HG03108 (cell line): ENCODE data around the gene CCM2.
"Not testable (repeated sequence)": the region's sequence is repeated elsewhere in the genome, so short reads cannot be mapped to it uniquely, and the experiment has no call there.

Experiments used
- ATAC-seq: cut with Tn5 transposase; IDR thresholded peaks from one replicate; pipeline ENCODE4 v1.9.1; 2021; ENCODE audit warnings: moderate library complexity; ENCODE audit not compliant: unreplicated experiment

The CCM2 gene

GRCh38 chr7:44998153-44998871, 1.7 kb upstream of the CCM2 start:
- no peak for ATAC-seq

- ATAC-seq: peak; percentile 61
These were observed 532 bp upstream of the CCM2 start for GRCh38 chr7:44999245-45000092.

DNA sequence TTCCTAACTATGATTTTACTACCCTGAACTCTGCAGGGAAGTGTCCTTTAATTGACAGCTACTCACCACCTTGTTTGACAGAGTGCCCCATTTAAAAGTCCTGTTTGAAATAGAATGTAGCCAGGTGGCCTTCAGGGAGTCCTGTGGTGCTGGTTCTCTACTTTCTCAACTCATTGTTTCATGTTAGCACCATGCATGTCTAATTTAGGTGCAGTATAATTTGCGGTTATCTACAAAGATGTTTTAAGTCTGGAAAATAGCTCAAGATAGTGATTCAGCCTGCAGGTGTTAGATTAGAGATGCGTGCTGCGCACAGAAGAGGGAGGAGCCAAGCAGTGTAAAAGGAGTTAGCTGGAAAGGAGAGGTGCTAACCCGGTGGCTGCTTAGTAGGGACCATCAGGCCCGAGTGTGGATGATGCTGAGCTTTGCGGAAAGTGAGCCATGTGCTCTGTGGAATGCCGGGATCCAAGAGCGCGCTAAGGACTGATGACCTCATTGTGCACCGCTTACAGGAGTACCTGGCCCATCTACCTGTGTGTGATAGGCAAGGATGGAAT, 1.2 kb downstream of the CCM2 start:
- ATAC-seq: peak; percentile 28

- ATAC-seq: no peak
These were observed 1.8 kb downstream of the CCM2 start for GRCh38 chr7:45001826-45002225.

DNA sequence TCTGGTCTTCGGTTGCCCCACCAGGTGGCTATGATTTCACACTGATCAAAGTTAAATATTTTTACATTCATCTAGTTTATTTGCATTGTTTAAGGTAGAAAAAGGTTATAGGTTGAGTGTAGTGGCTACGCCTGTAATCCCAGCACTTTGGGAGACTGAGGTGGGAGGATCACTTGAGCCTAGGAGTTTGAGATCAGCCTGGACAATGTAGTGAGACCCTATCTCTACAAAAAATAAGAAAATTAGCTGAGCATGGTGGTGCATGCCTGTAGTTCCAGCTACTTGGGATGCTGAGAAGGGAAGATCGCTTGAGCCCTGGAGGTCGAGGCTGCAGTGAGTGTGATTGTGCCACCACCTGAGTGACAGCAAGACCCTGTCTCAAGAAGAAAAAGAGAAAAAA, 3.8 kb downstream of the CCM2 start:
- ATAC-seq: no peak

DNA sequence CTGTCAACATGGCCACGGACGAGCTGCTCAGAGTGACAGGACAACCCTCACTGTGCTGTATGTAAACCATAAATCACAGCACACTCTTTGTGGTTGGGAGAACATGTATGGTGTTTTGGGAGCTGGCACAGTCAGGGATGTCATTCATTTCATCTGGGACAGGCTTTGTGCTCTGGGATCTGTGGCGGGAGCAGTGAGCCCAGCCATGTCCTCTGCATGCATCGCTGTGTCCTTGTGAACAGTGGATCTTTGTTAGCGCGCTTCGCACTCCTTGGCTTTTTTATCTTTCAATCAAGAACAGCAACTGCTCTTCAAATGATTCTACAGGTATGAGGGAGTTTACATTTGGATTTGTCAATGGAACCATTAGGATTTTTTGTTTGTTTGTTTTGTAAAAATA, 7.1 kb downstream of the CCM2 start:
- no peak for ATAC-seq

DNA sequence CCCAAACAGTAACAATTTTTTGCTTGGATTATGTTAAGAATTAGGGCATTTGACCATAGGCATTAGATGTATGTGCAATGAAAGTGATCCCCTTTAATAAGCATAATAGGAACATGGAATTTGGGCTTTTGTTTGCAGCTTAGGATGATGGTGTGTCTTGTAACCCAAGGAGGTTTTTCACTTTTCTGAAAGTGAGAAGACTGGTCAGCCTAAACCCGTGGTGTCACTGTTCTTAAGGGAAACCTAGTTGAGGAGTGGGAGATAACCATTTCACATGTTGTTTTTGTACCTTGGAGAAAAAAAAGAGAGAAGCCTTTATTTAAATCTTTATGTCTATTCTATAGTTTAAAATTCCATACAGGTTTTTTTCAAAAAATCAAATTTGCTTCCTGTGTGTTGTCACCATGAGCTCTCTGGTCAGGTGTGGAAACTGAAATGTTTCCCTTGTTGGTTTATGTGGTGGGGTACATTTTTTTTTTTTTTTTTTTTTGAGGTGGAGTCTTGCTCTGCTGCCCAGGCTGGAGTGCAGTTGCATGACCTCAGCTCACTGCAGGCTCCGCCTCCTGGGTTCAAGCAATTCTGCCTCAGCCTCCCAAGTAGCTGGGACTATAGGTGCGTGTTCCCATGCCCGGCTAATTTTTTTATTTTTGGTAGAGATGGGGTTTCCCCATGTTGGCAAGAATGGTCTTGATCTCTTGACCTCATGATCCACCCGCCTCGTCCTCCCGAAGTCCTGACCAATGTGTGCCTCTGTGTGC, 7.7 kb downstream of the CCM2 start:
- peak; percentile 61 for ATAC-seq

DNA sequence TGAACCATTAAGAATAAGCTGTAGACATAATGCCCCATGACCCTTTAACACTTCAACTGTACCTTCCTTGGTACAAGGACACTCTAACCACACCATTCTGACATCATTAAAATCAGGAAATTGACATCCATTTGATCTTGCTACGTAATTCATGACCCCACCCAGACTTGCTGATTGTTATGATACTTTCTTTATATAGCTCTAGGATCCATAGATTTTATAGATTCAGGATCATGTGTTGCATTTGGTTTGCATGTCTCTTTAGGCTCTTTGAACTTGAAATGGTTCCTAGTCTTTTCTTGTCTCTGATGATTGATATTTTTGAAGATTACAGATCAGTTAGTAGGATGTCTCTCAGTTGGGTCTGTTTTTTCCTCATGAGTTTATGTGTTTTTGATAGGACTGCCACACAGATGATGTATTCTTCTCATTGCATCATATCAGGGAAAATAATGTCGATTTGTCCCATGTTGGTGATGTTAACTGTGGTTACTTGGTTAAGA, 13.5 kb downstream of the CCM2 start:
- no peak for ATAC-seq

GRCh38 chr7:45015313-45015712, 15.3 kb downstream of the CCM2 start:
- no peak for ATAC-seq

DNA sequence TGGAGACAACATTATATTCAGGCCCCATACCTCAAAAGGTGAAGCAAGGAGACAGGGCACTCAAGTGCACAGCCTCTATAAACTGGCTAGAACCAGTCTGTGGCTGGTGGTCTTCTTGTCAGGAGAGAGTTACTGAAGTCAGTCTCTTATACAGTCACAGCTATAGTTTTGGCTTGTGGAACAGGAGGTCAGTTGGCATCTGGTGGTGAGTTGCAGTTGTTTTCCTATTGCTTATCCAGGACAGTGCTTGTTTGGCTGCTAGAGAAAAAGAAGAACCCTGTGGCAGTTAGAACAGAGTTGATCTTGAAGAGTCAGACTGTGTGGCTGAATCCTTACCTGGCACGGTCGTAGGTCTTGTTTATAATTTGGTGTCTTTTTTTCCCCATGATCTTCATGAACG, 17.3 kb downstream of the CCM2 start:
- no peak for ATAC-seq

GRCh38 chr7:45020915-45021314, 20.9 kb downstream of the CCM2 start:
- ATAC-seq: no peak

DNA sequence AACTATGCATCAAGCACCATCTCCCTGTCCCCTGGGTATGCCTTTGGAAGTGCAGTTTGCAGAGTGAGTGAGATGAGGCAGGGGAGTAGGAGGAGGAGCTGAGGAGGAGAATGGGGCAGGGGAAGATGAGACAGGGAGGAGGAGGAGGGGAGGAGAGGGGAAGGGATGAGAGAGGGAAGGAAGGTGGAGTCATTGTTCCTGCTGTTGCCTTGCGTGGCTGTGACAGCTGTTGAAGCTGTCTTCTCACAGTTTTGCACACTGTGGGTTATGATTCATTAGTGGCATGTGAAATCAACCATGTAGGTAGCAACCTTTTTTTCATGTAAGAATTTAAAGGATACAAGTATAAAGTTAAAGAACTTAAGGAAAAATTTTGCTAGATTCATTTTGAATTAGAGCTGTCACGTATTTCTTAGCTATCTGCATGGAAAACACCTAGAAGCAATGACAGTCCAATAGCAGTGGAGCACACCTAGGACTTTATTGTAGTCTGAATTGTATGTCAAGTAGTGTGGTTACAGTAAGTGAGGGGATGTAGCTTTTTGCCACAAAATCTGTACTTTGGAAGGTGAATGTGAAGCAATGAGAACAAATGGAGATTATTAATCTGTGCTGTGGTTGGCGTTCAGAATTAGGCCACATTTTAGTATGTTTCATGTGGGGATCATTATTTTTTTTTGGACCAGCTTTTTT, 21.7 kb downstream of the CCM2 start:
- peak; percentile 49 for ATAC-seq

DNA sequence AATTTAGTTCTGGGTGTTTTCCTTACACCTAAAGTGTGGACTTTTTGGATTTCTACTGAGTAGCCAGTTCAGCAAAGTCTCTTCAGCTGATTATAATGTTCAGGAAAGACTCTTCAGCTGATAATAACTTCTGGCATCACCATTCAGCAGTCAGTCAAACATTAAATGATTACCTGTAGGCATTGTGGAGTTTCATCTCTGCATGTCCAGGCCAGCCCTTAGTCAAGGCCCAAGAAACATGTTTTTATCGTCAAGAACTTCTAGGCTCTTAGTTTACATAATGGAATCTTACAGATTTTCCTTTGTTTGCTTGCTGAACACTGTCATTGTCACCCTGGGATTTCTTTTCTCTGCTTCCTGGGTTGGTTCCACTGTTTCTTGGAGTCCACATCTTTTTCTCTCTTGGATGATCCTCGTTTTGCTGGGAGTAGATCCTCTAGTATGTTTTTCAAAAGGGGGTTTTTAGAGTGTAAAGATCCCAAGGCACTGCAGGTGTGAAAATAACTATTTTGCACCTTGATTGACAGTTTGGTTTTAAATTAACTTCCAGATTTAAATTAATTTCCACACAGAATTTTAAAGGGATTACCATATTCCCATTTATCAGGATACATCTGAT, 24.2 kb downstream of the CCM2 start:
- ATAC-seq: no peak

GRCh38 chr7:45025473-45025872, 25.5 kb downstream of the CCM2 start:
- ATAC-seq: not testable (repeated sequence)

GRCh38 chr7:45026013-45026412, 26.0 kb downstream of the CCM2 start:
- no peak for ATAC-seq

DNA sequence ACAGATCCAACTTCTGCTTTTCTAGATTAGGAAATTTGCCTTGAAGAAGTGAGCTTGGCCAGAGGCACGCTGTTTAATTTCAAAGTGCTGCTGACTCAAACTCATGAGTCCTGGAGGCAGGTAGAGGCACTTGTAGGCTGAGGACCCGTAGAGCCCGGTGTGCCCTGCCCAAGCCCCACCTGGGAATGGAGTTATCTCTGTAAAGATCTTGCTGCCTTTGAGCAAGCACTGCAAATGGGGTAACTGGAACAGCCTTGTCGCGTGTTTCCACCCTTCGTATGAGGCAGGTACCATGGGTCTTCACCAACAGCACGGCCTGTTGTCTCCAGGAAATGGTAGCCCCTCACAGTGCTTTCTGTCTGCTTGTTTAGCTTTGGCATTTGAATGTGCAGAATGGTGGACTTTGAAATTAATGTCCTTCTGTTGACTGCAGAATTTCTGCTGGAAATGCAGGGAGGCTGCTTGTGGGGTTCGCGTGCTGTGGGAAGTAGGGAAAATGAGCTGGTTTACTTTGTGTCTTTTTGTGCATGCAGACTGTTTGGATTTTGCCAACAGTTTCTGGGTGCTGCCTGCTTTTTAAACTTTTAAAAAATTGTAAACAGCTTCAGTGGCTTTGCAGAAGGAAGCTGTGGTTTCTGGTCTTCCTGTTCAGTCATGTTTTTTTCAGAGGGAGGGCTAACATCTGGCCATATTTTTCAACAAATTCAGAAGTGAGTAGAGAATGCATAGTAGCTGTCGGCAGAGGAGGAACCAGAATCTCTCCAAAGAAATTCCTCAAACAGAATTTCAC, 27.2 kb downstream of the CCM2 start:
- ATAC-seq: peak; percentile 47

DNA sequence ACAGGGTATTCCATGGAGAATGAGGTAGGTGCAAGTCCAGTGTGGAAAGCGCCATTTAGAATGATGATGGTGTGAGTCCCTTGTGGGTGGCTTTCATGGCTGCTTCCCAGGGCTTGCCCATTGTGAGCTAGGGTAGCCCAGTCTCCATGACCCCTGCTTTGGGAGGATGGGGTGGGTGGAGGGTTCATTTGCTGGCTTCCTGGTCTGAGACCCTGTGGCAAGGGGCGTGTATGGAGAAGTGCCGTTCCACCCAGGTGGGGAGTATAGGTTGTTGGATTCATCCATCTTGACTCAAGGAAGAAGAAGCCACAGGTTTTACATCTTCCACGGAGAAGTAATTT, 27.7 kb downstream of the CCM2 start:
- ATAC-seq: peak; percentile 25

DNA sequence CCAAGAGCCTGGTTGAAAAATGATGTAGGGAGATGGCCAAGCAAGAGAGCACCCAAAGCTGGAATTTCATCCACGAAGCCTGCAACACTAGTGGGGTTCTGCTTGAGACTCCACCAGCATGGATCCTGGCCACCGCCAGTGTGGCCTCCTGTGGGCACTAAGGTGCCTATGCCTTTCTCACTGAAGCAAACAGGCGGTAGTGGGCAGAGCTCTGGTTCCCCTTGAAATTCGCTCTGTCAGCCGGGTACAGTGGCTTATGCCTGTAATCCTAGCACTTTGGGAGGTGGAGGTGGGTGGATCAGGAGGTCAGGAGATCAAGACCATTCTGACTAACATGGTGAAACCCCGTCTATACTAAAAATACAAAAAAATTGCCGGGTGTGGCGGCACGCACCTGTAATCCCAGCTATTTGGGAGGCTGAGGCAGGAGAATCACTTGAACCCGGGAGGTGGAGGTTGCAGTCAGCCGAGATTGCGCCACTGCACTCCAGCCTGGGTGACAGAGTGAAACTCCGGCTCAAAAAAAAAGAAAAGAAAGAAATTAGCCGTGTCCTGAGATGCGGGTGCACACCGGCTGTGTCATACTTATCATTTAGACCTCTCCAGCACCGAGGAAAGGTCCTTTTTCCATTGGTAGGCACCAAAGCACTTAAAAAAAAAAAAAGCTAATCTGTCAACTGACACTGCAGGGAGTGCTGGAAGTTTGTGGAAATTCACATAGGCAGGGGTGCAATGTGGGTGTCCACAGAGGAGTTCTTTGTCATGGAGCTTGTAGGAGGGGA, 28.3 kb downstream of the CCM2 start:
- ATAC-seq: no peak

- ATAC-seq: no peak
These were observed 28.9 kb downstream of the CCM2 start for GRCh38 chr7:45028920-45029344.
